GM19452 (cell line): ENCODE measurements around the gene CLCNKB.

Source experiments
- ATAC-seq: cut with Tn5 transposase; IDR thresholded peaks from one replicate; pipeline ENCODE4 v1.9.1; 2021; ENCODE audit not compliant: unreplicated experiment

CLCNKB gene

GRCh38 chr1:16092097-16092922, 48.7 kb downstream of the CLCNKB start:
- ATAC-seq, result no peak

GRCh38 chr1:16092923-16093511, 49.4 kb downstream of the CLCNKB start:
- ATAC-seq, result no peak

DNA sequence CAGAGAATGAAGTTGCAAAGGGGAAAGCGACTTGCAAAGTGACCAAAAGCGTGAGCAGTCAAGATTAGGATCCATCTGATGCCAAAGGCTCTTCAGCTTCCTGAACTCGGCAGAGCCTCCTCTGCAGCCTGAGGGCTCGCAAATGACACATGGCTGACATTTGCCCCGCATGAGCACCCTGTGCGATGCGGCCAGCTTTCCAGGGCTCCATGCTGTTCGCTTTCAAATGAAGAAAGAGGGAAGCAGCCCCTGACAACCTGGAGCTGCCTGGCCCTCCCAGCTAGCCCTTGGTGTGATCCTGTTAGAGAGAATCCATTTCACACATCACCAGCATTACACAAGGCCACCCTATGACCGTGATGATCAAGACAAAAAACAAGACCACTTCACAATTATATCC, 50.0 kb downstream of the CLCNKB start:
- no peak for ATAC-seq

- no peak for ATAC-seq
Observed at GRCh38 chr1:16094453-16095158, 51.0 kb downstream of the CLCNKB start.

- ATAC-seq, result no peak
Observed at GRCh38 chr1:16095447-16095846, 51.9 kb downstream of the CLCNKB start.

- ATAC-seq, result no peak
Observed at GRCh38 chr1:16099412-16099811, 55.8 kb downstream of the CLCNKB start.

DNA sequence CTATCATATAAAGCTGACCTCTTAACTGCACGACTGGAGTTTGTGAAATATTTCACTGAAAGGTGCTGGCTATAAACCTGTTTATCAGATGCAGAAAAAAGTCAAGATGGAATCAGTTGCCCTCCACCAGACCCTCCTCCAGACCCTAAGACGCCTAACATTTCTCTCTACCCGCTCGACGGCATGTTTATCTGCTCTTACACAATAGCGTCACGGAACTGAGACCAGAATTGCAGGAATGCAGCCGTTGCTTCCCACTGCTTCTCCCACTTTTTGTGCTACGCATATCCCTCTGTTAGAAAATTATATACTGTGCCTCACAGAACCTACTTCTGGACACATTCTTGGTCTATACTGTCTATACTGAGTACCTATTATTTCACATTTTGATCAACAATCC, 58.0 kb downstream of the CLCNKB start:
- ATAC-seq, result no peak
